ENCODE measurements around the gene C15orf62. TPM values are rescaled to one million over a fixed set of nuclear protein-coding genes. Genes with fewer than 3 reads are reported as not detected.

The C15orf62 gene, protein sequence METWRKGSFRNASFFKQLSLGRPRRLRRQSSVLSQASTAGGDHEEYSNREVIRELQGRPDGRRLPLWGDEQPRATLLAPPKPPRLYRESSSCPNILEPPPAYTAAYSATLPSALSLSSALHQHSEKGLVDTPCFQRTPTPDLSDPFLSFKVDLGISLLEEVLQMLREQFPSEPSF
- total RNA-seq: 0.05 and 0.25 TPM in 2 replicates

DNA sequence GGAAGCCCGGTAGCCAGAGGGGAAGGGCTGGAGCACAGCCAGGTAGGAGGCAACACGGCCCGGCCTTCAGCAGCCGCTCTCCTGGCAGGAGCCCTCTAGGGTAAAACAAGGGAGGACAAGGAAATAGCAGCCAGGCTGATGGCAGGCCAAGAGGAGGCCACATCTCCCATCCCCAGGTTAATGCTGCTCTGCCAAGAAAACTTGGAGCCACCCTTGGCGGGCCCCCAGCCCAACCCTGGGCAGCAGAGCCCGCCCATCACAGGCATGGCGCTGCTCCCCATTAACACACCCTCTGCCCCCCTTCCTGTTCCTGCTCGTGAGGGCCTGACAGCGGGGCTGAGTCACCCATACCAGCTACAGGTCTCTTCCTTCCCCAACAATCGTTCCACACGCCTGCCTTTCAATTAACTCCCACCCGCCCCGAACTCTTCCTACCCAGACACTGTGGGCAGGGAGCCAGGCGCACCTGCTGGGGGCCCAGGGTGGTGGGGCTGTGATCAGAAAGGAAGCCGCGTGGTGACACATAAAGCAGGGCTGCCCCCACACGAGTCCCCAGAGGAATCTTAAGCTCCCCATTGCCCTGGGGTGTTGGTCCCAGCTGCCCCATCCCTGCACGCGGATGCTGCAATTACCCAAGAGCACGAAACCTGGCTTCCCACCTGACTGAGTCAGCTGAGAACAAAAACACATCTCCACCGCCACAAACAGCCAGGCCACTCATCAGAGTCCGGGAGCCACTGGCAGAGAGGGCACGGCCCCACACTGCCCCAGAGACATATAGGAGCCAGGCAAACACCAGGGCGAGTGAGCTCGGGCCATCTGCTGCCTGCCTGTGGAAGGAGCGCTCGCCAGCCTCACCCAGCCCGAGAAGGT lies at the start of gene C15orf62:
C15orf62 (plus strand) TSS at position 707 of the 873 bp plus-strand sequence. CDS start 516 bp downstream, outside the sequence.

DNA sequence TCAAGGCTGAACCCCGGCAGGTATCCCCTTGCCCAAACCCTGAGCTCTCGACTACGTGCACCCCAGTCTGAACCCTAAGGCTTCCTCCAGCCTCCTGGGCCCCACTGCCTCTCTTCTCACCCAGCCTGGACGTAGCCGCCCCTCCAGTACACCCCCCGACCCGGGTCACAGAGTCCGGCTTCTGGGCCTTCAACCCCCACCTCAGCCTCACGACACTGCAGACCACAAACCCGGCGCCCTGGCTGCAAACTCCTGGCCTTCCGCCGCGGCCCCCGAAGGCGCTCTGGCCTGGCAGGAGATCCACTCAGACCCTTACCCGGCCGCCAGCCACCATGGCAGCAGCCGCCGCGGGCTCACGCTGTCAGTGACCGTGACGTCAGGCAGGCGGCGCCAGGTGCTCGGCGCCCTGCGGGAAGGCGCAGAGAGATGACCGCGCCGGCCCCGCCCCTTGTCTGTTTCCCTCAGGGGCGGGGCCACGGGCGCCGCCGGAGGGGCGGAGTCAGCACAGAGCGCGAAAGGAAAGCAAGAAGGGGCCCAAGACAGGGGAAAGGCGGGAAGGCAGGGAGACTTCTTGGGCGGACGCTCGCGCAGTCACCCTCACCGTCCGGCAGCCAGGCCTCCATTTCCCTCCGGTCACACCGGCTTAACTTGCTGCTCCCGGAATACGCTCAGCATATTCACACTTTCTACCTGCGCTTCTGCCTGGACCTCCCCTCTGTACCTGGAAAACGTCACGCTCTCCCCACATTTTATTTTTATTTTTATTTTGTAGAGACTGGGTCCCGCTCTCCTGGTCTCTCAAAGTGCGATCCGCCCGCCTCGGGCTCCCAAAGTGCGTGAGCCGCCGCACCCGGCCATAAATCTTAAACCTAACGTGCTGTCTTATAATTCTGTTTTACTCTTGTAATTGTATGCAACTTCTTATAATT lies 14.6 kb upstream of the C15orf62 start, which contains the start of gene RMDN3:
RMDN3 (minus strand) TSS at position 372 of the 929 bp plus-strand sequence. CDS start 471 bp downstream, outside the sequence.

DNA sequence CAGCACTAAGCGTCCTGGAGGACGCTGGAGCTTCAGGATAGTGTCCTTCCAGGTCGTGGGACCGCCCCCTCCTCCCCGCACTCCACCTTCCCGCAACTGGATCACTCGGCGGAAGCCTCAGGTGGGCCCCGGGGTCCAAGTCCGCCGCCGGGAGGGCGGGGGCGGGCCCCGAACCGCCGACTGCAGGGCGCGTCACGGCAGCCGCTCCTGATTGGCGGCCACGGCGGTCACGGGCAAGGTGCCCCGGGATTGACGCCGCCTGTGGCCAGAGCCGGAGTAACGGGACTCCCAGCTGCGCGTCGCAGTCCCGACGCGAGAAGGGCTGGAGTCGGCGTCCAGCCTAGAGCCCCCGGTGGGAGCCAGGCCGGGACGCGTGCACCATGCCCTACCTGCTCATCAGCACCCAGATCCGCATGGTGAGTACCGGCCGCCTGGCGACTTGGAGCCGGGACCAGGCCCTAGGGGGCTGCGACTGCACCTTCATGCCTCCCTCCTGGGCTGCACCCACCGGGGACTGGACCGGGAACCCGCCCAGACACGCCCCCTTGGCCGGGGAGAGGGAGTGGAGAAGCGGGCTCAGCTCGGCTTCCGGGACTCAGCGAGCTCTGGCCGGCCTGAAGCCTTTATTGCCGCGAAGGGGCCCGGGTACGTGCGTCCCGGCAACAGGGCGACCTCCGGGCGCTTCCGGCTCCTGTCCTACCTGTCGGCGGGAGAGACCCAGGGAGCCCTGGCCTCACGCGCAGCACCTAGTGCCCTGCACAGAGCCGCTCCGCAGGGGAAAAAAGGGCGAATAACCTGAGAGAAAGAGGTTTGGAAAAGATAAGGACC lies 5.8 kb upstream of the C15orf62 start, which contains the start of gene GCHFR:
GCHFR (plus strand) TSS at position 268 of the 828 bp plus-strand sequence; CDS start at position 381, 113 bp downstream.

DNA sequence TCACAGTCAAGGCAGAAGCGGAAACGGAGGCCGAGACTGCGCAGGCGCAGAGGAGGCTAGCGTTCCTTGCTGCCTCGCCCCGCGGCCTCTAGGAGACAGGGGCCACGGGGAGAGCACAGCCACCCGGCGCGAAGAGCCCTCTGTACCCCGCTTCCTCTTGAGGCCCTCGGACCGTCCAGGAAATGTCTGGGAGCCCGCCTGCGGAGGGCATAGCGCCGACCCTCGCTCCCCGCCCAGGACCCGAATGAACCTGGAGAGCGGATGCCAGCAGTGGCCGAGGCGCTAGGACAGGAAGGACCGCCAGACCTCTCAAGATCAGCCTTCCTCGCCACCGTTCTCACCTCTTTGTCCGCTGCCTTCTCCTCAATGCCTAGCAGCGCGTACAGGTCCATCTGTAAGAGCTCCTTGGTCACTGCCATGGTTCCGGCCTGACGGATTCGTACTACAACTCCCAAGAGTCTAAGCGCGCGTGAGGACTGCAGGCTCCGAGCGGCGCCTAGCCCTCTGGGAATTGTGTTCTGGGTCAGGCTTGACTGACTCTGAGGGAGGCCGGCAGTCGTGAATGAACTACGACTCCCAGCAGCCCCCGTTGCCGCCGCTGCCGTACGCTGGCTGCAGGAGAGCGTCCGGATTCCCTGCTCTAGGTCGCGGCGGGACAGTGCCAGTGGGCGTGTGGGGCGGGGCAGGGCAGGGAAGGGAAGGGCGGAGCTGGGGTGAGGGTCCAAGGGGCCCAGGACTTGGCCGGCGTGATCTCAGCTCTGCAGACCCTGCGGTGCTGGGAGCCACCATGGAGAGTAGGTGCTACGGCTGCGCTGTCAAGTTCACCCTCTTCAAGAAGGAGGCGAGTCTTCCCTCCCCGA lies 37.5 kb downstream of the C15orf62 start, which contains the start of the genes DNAJC17 and ZFYVE19:
DNAJC17 (minus strand) TSS at position 446 of the 860 bp plus-strand sequence; CDS start at position 419, 27 bp downstream.
ZFYVE19 (plus strand) TSS at position 62 of the 860 bp plus-strand sequence; CDS start at position 563, 501 bp downstream.

Other genes with a start within 250 kb of the C15orf62 start
- 17.5 and 17.6 TPM in 2 replicates for gene CCDC32, start 204.9 kb upstream of the C15orf62 start, total RNA-seq
- gene RPUSD2, start 200.7 kb upstream of the C15orf62 start, total RNA-seq: 6.0 and 7.8 TPM in 2 replicates
- gene KNL1, start 175.7 kb upstream of the C15orf62 start, total RNA-seq: 1.1 and 1.2 TPM in 2 replicates
- 1.7 and 2.7 TPM in 2 replicates for gene RAD51, start 74.8 kb upstream of the C15orf62 start, total RNA-seq
- gene RMDN3, start 14.7 kb upstream of the C15orf62 start, total RNA-seq: 20.5 and 20.9 TPM in 2 replicates
- 5.8 and 10.8 TPM in 2 replicates for gene GCHFR, start 5.9 kb upstream of the C15orf62 start, total RNA-seq
- gene ZFYVE19, start 37.1 kb downstream of the C15orf62 start, total RNA-seq: 11.4 and 19.2 TPM in 2 replicates
- 17.0 and 43.3 TPM in 2 replicates for gene DNAJC17, start 37.5 kb downstream of the C15orf62 start, total RNA-seq
- gene PPP1R14D, start 58.7 kb downstream of the C15orf62 start, total RNA-seq: not detected in 2 replicates
- gene SPINT1, start 74.1 kb downstream of the C15orf62 start, total RNA-seq: 0.24 and 0.25 TPM in 2 replicates
- gene RHOV, start 104.3 kb downstream of the C15orf62 start, total RNA-seq: not detected in 2 replicates
- 23.6 and 23.9 TPM in 2 replicates for gene VPS18, start 124.5 kb downstream of the C15orf62 start, total RNA-seq
- 3.1 and 3.3 TPM in 2 replicates for gene DLL4, start 159.4 kb downstream of the C15orf62 start, total RNA-seq
- gene CHAC1, start 183.5 kb downstream of the C15orf62 start, total RNA-seq: 4.2 and 6.1 TPM in 2 replicates

Measured in cardiac ventricle fibroblast (primary cell).